Activated CD4-positive, alpha-beta T cell treated with anti-CD3 and anti-CD28 coated beads, Interleukin-2, amount 10 ng/mL, durations not matched to agents 24 days and 14 days (primary cell): Measurements from ENCODE around the gene LAMTOR1. TPM values are rescaled to one million over a fixed set of nuclear protein-coding genes. Genes with fewer than 3 reads are reported as not detected.
A peak's percentile ranks its signal among the peaks of the same experiment; 100 is the strongest.

Experiments
- DNase-seq: peaks from one replicate; pipeline ENCODE4 v3.0.0; 2022
- H3K27ac Mint-ChIP-seq: one replicate; pipeline ENCODE4 v1.8.0; 2022; ENCODE audit warnings: mild to moderate bottlenecking, mixed read lengths
- H3K27me3 Mint-ChIP-seq: one replicate; pipeline ENCODE4 v1.8.0; 2022; ENCODE audit warnings: mixed read lengths
- H3K36me3 Mint-ChIP-seq: one replicate; pipeline ENCODE4 v1.8.0; 2022; ENCODE audit warnings: low read depth, mild to moderate bottlenecking, mixed read lengths
- H3K4me1 Mint-ChIP-seq: one replicate; pipeline ENCODE4 v1.8.0; 2021; ENCODE audit warnings: mixed read lengths
- H3K4me3 Mint-ChIP-seq: one replicate; pipeline ENCODE4 v1.8.0; 2022; ENCODE audit warnings: mild to moderate bottlenecking, moderate library complexity, mixed read lengths
- H3K9me3 Mint-ChIP-seq: one replicate; pipeline ENCODE4 v1.8.0; 2021; ENCODE audit warnings: mixed read lengths
- intact Hi-C: fragments of 100-400 bp; cut with micrococcal nuclease; formaldehyde crosslinking; loops from one replicate; pipeline ENCODE4 v1.15.1; 2023
- total RNA-seq: library from RNA; stranded (reverse); gene quantifications from 2 replicates; pipeline ENCODE4 v1.2.3, GENCODE V29; 2022

LAMTOR1 gene
- total RNA-seq, 1 donor from 2014 or later, result 78.6 TPM

DNA sequence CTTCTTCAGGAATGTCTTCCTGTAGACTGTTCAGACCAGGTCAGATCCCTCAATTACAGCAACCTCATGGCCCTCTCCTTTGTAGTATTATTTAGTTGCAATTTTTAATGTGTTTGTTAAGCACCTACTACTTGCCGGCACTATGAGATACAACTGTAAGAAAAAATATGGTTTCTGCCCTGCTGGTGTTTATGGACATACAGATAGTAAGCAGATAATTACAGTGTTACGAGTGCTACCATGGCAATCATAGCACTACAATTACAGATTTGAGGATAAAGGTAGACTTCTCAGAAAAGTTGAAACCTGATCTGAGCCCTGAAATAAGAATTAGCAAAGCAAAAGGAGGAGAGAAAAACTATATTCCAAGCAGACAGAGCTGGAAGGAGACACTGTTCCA is 19.7 kb downstream of the LAMTOR1 start:
- Mint-ChIP-seq H3K36me3 (peaks cover 9% of the 10 kb centered on the region), H3K4me3 (no peak overlapping the region), H3K4me1 (peaks cover 34% of the 10 kb centered on the region), H3K27ac (peak overlapping the region; percentile 10), H3K9me3 (no peaks in the 10 kb centered on the region), H3K27me3 (no peaks in the 10 kb centered on the region)
- intact Hi-C loops, result loop anchor here (5.0 kb wide), 1 partner anchor 106 kb away; no protein-coding TSS in a partner anchor
- DNase-seq, result no peak

DNA sequence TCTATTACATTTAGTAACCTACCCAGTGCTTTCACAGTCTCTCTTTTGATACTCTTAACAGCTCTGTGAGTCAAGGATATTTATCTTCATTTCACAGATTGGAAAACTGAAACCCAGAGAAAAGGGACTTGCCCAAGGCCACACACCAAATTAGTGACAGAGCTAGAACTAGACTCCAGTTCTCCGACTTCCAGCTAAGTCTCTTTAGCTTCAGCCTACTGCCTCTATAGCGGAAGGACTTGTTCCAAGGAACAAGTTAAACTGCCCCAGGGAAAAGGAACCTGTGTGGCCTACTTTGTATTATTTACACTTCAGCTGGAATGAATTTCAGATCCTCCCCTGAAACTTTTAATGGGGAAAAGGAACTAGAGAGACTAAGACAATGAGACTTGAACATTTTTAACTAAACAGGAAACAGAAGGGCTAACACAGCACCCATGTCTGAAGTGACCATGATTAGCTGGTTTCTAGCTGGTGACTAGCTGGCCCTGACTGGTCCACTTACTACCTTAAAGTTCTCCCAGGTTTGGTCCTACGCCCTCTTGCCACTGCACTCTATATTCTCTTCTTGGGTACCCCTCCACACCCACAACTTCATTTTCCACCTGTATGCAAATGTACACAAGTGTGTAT is 21.2 kb downstream of the LAMTOR1 start:
- intact Hi-C loops, result loop anchor here (2.0 to 5.0 kb wide), 2 partner anchors 105 to 295 kb away; no protein-coding TSS in a partner anchor
- Mint-ChIP-seq H3K27ac (peak overlapping the region; percentile 94), H3K4me1 (peaks cover 42% of the 10 kb centered on the region), H3K4me3 (peak overlapping the region; percentile 96), H3K9me3 (no peaks in the 10 kb centered on the region), H3K27me3 (no peaks in the 10 kb centered on the region), H3K36me3 (peaks cover 9% of the 10 kb centered on the region)
- DNase-seq, result no peak

DNA sequence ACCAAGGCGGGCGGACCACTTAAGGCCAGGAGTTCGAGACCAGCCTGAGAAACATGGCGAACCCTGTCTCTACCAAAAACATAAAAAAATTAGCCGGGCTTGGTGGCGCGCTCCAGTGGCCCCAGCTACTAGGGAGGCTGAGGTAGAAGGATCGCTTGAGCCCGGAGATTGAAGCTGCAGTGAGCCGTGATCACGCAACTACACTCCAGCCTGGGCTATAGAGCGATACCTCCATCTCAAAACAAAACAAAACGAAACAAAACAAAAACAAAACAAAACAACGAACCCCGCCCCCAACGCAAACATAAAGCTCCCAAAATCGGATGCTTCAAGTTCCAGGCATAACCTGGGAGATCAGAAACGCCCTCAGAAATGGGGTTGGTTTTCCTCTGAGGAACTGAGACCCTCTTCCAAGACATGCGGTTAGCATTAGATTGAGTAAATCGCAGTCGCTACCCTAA is 21.9 kb downstream of the LAMTOR1 start:
- Mint-ChIP-seq H3K27ac (peak overlapping the region; percentile 94), H3K36me3 (peaks cover 12% of the 10 kb centered on the region), H3K4me3 (peak overlapping the region; percentile 96), H3K27me3 (no peaks in the 10 kb centered on the region), H3K4me1 (peaks cover 44% of the 10 kb centered on the region), H3K9me3 (no peaks in the 10 kb centered on the region)
- intact Hi-C loops, result loop anchor here (2.0 to 5.0 kb wide), 2 partner anchors 104 to 294 kb away; no protein-coding TSS in a partner anchor
- DNase-seq, result no peak

DNA sequence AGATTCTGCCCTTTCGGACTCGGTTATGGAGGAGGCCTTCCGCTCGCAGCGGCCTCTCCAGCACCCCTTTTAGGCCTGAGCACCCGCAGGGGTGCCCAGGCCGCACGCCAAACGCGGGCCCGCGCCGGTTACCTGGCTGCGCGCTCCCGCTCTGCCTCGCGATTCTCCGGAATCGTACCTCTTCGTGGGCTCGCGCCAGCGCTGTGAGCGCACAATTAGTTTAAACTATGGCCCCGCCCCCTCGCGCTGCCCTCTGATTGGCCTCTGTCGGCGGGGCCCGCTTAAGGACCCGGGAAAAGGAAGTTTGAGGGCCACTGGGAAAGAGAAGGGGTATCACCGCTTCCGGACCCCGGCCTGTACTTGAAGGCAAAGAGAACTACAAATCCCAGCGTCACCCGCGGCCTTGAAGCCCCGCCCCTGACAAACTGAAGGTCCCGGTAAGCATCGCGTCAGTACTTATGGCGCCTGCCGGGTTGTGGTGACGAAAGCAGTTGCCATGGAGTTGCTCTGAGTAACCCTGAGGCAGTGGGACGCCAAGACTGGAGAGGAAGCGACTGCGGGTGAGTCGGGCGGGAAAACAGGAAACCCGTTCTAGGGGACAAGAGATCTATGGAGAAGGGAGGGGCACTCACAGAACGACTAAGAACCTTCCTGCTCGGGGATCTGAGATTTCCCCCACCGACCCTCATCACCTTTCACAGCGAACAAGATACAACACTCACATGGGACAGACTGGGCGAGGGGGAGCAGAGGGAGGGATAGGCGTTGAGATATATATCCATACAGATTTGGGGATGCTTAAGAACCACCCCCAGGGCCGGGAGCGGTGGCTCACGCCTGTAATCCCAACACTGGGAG is 22.5 kb downstream of the LAMTOR1 start, which contains the start of the genes LRRC51 and NUMA1:
Gene LRRC51, plus strand, starts transcription at position 525 of the 858 bp plus-strand sequence. CDS start 8,234 bp downstream, outside the sequence.
Gene NUMA1, minus strand, starts transcription at position 217 of the 858 bp plus-strand sequence. CDS start 44,599 bp downstream, outside the sequence.
- peaks cover 44% of the 10 kb centered on the region for H3K4me1 Mint-ChIP-seq
- intact Hi-C loops, result loop anchor here (1.0 to 5.0 kb wide), 8 partner anchors 23 to 354 kb away; partner anchors contain the start of genes ANAPC15, CLPB, LAMTOR1 and XNDC1N
- peak within 1 kb of the TSS; percentile 96 for H3K4me3 Mint-ChIP-seq
- peak; percentile 100 for DNase-seq
- H3K27me3 Mint-ChIP-seq, result no peaks in the 10 kb centered on the region
- H3K27ac Mint-ChIP-seq, result peak within 1 kb of the TSS; percentile 94
- H3K9me3 Mint-ChIP-seq, result no peaks in the 10 kb centered on the region
- H3K36me3 Mint-ChIP-seq, result peaks cover 12% of the 10 kb centered on the region

DNA sequence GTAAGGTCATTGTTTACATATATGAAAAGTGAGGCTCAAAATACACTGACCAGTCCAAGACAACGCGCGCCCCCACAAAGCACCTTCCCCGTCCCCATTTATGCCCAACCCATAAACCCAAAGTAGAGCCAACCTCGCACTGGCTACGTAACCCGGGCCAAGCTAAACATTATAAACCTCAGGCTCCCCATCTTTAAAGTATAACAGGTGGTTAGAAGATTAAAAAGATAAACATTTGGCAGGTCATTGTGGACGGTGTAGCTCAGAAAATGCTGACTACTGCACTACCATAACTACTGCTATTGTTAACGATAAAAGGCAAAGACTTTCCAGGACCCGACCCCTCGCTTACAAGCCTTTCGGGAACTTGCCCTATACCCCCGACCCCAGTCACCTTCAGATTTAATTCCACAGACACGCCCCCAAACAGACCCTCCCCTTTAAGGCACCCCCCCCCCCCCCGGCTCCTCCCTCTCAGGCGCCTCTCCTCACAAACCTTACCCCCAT is 23.2 kb downstream of the LAMTOR1 start:
- peak overlapping the region; percentile 96 for H3K4me3 Mint-ChIP-seq
- peaks cover 49% of the 10 kb centered on the region for H3K4me1 Mint-ChIP-seq
- DNase-seq, result no peak
- peaks cover 16% of the 10 kb centered on the region for H3K36me3 Mint-ChIP-seq
- peak overlapping the region; percentile 94 for H3K27ac Mint-ChIP-seq
- H3K9me3 Mint-ChIP-seq, result no peaks in the 10 kb centered on the region
- H3K27me3 Mint-ChIP-seq, result no peaks in the 10 kb centered on the region
- intact Hi-C loops, result loop anchor here (1.0 to 5.0 kb wide), 8 partner anchors 23 to 354 kb away; partner anchors contain the start of genes ANAPC15, CLPB, LAMTOR1 and XNDC1N

DNA sequence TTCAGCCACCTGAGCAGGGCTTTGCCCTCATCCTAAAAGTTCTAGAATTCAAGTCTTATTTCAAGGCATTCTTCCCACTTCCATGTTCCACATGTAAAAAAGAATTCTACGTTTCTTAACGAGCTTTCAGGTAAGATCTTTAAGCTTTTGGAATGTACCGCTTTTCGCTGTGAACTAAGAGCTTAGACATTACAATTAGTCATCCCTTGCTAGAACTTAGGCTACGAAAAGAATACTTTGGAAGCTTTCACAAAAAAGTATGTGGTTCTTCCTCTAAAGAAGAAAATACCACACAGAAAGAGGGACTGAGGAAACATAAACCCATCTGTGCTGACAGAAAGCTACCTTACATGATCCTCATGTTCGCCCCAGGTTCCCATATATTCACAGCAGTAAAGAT is 24.6 kb downstream of the LAMTOR1 start:
- peaks cover 17% of the 10 kb centered on the region for H3K36me3 Mint-ChIP-seq
- DNase-seq, result no peak
- H3K4me3 Mint-ChIP-seq, result peak overlapping the region; percentile 96
- H3K9me3 Mint-ChIP-seq, result no peaks in the 10 kb centered on the region
- no peaks in the 10 kb centered on the region for H3K27me3 Mint-ChIP-seq
- peaks cover 49% of the 10 kb centered on the region for H3K4me1 Mint-ChIP-seq
- H3K27ac Mint-ChIP-seq, result peak overlapping the region; percentile 45
- intact Hi-C loops, result no loop called here

DNA sequence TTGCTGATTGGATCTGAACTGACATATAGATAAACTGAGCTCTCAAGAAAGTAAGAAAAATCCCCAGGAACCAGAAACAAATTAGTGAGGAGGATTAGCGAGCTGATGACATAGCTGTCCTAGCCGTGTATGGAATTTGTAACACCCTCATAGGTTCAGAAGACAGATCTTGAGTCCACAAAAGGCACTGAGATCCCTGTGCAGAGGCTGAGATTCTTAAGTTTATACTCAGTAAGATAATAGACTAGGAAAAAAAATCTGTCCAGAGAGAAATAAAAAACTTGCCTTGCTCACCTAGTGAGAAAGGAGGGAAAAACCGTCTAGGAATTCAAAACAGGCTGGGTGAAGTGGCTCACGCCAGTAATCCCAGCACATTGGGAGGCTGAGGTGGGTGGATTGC is 27.3 kb downstream of the LAMTOR1 start:
- H3K4me1 Mint-ChIP-seq, result peaks cover 49% of the 10 kb centered on the region
- H3K27me3 Mint-ChIP-seq, result no peaks in the 10 kb centered on the region
- H3K4me3 Mint-ChIP-seq, result no peak overlapping the region
- intact Hi-C loops, result no loop called here
- DNase-seq, result no peak
- H3K27ac Mint-ChIP-seq, result peak overlapping the region; percentile 42
- no peaks in the 10 kb centered on the region for H3K9me3 Mint-ChIP-seq
- H3K36me3 Mint-ChIP-seq, result peaks cover 20% of the 10 kb centered on the region

DNA sequence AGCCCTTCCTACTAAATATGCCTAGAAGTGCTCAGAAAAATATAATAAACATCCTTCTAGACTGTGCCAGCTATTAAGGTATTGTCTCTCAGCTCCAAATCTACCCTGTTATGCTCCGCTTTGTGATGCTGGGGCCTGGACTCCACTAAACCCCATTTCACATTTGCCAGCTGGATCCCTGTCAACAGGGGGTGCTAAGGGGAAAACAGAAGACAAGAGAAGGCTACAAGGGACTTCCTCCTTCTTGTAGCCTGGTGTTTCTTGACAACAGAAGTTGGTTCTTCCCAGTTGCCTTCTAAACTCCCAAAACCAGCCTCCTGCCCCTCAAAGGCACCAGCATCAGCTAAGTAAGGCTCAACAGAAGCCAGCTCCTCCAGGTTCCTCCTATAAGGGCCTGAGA is 28.0 kb downstream of the LAMTOR1 start:
- peaks cover 20% of the 10 kb centered on the region for H3K36me3 Mint-ChIP-seq
- peak overlapping the region; percentile 23 for H3K4me3 Mint-ChIP-seq
- H3K27ac Mint-ChIP-seq, result no peak overlapping the region
- peaks cover 52% of the 10 kb centered on the region for H3K4me1 Mint-ChIP-seq
- H3K9me3 Mint-ChIP-seq, result no peaks in the 10 kb centered on the region
- H3K27me3 Mint-ChIP-seq, result no peaks in the 10 kb centered on the region
- DNase-seq, result peak; percentile 73
- intact Hi-C loops, result no loop called here

DNA sequence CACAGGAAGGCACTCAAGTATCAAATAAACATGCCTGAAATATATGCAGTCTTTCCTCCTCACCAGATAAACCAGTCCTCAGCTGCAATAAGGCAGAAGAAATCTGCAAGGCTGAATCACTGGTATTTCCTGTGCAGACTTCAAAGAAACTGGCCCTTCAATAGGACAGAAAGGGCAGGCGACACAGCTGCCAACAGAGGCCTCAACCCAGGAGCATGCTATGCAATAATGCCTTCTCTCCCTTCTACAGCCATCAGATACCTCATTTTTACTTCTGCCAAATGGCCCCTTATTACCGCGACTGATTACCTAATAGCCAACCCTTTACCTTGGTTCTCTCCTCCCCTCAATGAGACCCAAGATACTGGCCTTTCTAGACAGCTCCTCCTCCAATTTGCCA is 30.7 kb downstream of the LAMTOR1 start:
- Mint-ChIP-seq H3K27me3 (no peaks in the 10 kb centered on the region), H3K27ac (peak overlapping the region; percentile 76), H3K36me3 (peaks cover 34% of the 10 kb centered on the region), H3K4me1 (peaks cover 58% of the 10 kb centered on the region), H3K9me3 (no peaks in the 10 kb centered on the region), H3K4me3 (no peak overlapping the region)
- no peak for DNase-seq
- intact Hi-C loops, result no loop called here

DNA sequence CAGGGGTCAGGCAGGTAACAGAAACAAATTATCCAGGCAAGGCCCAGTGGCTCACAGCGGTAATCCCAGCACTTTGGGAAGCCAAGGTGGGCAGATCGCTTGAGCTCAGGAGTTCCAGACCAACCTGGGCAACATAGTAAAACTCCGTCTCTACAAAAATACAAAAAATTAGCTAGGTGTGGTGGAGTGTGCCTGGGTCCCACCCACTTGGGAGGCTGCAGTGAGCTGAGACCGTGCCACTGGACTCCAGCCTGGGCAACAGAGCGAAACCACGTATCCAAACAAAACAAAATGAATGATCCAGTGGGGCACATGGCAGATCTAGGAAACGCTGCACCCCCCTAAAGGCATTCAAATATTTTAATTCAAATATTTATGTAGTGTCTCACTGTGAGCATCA is 32.6 kb downstream of the LAMTOR1 start:
- Mint-ChIP-seq H3K4me3 (no peak overlapping the region), H3K36me3 (peaks cover 32% of the 10 kb centered on the region), H3K27me3 (no peaks in the 10 kb centered on the region), H3K27ac (peak overlapping the region; percentile 13), H3K4me1 (peaks cover 54% of the 10 kb centered on the region), H3K9me3 (no peaks in the 10 kb centered on the region)
- DNase-seq, result no peak
- intact Hi-C loops, result no loop called here

DNA sequence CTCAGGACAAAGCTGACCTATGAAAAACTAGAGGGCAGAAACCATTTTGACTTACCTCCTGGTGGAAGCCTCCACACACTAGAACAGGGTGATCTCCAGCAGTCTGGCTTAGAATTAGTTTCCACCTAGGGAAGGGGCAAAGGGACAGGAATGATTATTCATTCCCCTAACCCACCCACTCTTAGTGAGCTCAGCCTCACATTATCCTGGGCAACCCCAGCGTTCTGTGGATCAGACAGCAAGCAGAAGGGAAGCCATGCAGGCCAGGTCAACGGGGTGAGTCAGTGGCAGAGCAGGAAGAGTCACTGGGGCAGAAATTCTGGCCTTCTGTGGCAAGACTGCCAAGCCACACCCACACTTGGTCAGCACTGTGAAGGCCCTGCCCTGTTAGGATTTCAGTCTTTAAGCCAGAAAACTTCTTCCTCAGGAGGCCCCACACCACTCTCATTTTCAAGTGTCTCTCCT is 33.3 kb downstream of the LAMTOR1 start:
- Mint-ChIP-seq H3K27ac (peak overlapping the region; percentile 30), H3K4me3 (peak overlapping the region; percentile 5), H3K27me3 (no peaks in the 10 kb centered on the region), H3K9me3 (no peaks in the 10 kb centered on the region), H3K4me1 (peaks cover 50% of the 10 kb centered on the region), H3K36me3 (peaks cover 29% of the 10 kb centered on the region)
- intact Hi-C loops, result no loop called here
- no peak for DNase-seq

DNA sequence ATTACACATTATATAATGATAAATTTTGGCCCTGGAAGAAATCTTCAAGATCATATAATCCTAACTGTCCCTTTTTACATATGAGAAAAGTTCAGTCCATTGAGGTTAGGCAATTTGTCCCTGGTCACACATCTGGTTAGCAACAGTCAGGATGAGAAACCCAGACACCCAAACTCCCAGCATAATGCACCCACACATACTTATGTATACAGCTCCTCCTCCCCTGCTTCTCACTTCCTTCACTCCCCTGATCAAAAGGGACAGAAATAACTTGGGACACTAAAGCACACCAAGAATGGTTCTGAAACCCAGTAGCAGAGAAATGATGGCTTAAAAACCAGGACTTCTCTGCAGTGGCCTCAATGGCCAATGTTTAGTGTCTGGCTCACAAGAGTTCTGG is 33.9 kb downstream of the LAMTOR1 start:
- Mint-ChIP-seq H3K27me3 (no peaks in the 10 kb centered on the region), H3K9me3 (no peaks in the 10 kb centered on the region), H3K4me1 (peaks cover 50% of the 10 kb centered on the region)

DNA sequence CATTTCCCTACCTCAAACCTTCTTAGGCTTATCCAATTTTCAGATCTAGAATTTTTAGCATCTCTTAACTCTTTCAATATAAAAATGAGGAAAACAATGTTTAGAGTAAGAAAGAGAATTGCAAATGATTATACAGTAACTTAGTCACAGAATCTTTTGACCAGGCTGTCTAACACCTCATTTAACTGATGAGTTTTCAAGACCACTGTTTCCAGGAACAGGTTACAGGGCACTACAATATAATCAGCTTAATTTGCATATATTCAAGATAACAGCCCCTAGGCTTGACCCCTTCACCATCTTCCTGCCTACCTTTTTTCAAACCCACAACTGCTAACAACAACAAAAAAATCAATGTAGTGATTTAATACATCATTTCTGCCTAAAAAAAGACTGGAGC is 35.4 kb downstream of the LAMTOR1 start:
- Mint-ChIP-seq H3K4me3 (no peak overlapping the region), H3K9me3 (no peaks in the 10 kb centered on the region), H3K36me3 (peaks cover 25% of the 10 kb centered on the region), H3K4me1 (peaks cover 46% of the 10 kb centered on the region), H3K27ac (peak overlapping the region; percentile 43), H3K27me3 (no peaks in the 10 kb centered on the region)
- no peak for DNase-seq
- intact Hi-C loops, result no loop called here

More for the DNA sequence above, 33.9 kb downstream of the LAMTOR1 start:
- peak overlapping the region; percentile 30 for H3K27ac Mint-ChIP-seq
- intact Hi-C loops, result no loop called here
- no peak for DNase-seq
- peaks cover 29% of the 10 kb centered on the region for H3K36me3 Mint-ChIP-seq
- peak overlapping the region; percentile 5 for H3K4me3 Mint-ChIP-seq
